ENCODE measurements around the gene LPCAT1. TPM values are rescaled to one million over a fixed set of nuclear protein-coding genes. Genes with fewer than 3 reads are reported as not detected.
A peak's percentile ranks its signal among the peaks of the same experiment; 100 is the strongest.

LPCAT1 gene
- total and polyA plus RNA-seq, 2 experiments from 2014 or later, result 44.1 to 56.0 TPM

DNA sequence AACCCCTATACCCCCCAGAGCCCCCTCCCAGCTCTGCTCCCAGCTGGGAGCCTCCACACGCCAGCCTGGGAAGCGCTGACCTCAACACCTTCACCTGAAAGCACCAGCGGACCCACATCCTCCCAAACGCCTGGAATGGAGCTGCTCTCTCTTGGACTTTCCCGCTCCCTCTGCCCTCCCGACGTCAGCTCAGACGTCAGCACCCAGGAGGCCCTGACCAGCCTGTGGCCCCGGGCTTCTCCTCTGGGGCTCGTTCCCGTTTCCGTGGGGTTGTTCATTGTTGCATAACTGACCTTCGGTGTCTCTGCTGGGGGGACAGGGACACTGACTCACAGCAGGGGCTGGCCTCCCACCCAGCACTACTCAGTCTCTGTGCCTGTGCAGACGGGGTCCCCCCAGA, 43.5 kb downstream of the LPCAT1 start:
- TF ChIP-seq EZH2phosphoT487 (IDR thresholded peaks at IDR 0.05; ENCODE audit: low read depth, severe bottlenecking, unreplicated experiment) (no peak), EZH2 (IDR thresholded peaks at IDR 0.05; ENCODE audit: borderline replicate concordance) (no peak)
- TF ChIP-seq, protein P1, sequence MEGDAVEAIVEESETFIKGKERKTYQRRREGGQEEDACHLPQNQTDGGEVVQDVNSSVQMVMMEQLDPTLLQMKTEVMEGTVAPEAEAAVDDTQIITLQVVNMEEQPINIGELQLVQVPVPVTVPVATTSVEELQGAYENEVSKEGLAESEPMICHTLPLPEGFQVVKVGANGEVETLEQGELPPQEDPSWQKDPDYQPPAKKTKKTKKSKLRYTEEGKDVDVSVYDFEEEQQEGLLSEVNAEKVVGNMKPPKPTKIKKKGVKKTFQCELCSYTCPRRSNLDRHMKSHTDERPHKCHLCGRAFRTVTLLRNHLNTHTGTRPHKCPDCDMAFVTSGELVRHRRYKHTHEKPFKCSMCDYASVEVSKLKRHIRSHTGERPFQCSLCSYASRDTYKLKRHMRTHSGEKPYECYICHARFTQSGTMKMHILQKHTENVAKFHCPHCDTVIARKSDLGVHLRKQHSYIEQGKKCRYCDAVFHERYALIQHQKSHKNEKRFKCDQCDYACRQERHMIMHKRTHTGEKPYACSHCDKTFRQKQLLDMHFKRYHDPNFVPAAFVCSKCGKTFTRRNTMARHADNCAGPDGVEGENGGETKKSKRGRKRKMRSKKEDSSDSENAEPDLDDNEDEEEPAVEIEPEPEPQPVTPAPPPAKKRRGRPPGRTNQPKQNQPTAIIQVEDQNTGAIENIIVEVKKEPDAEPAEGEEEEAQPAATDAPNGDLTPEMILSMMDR (IDR thresholded peaks at IDR 0.05; ENCODE audit: poor library complexity), result no peak
- 83% methylated on average over 14 of the region's 14 CpGs for WGBS (ENCODE audit: low lambda C conversion rate, missing lambda C conversion rate)
- Histone ChIP-seq H3K27ac (no peak overlapping the region), H3K4me1 (ENCODE audit: insufficient read depth) (no peaks in the 10 kb centered on the region), H3K27me3 (no peaks in the 10 kb centered on the region), H2AFZ (no peak overlapping the region), H3K36me3 (replicated peaks; ENCODE audit: insufficient read depth, low read depth) (no peaks in the 10 kb centered on the region), H3K9me2 (replicated peaks; ENCODE audit: insufficient read depth) (no peaks in the 10 kb centered on the region), H3K4me2 (no peak overlapping the region), H3K79me2 (no peaks in the 10 kb centered on the region), H3K9me3 (ENCODE audit: low read depth) (no peaks in the 10 kb centered on the region), H3K4me3 (no peak overlapping the region), H4K20me1 (ENCODE audit: insufficient read depth, poor library complexity, severe bottlenecking) (no peaks in the 10 kb centered on the region)
- no peak for DNase-seq (ENCODE audit: low spot score)

DNA sequence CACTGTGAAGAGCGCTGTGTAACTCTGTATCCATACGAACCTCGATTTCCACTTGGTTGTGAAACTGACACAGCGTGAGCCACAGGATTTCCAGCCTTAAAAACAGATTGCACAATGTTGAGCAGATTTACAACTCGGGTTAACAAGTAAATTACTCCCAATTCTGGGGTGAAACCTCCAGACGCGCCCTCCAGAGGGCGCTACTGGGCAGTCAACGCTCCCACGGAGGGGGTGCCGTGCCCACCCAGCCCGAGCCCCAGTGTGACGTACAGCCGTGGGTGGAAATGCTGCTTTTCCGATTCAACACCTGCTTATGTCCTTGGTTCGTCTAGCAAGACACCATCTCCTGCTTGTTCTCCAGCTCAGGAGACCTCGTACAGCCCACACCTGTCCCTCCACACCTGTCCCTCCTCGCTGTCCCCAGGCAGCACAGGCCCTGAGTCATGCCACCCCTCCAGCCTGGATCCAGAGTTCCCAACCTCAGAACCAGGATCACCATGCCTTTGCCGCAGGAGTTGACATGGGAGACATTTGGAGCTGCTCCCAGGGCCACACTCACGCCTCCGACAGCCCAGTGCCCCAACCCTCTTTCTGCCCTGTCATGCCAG, 44.1 kb downstream of the LPCAT1 start:
- H3K9me3 ChIP-seq (ENCODE audit: low read depth), result no peaks in the 10 kb centered on the region
- no peak overlapping the region for H3K27ac ChIP-seq

DNA sequence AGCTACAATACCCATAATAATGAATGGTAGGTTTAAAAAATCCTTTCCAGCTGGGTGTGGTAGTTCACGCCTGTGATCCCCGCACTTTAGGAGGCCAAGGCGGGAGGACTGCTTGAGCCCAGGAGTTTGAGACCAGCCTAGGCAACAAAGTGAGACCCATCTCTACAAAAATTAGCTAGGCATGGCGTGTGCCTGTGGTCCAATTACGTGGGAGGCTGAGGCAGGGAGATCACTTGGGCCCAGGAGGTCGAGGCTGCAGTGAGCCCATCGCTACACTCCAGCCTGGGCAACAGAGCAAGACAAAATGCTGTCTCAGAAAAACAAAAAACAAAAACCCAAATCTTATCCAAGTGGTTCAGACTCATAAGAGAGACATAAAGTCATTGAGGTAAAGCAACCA, 44.7 kb downstream of the LPCAT1 start:
- Histone ChIP-seq H3K36me3 (replicated peaks; ENCODE audit: insufficient read depth, low read depth) (no peaks in the 10 kb centered on the region), H3K79me2 (no peaks in the 10 kb centered on the region), H3K27ac (no peak overlapping the region), H3K9me2 (replicated peaks; ENCODE audit: insufficient read depth) (no peaks in the 10 kb centered on the region), H3K4me3 (no peak overlapping the region), H3K27me3 (no peaks in the 10 kb centered on the region), H3K4me1 (ENCODE audit: insufficient read depth) (no peaks in the 10 kb centered on the region), H4K20me1 (ENCODE audit: insufficient read depth, poor library complexity, severe bottlenecking) (no peaks in the 10 kb centered on the region), H3K9me3 (ENCODE audit: low read depth) (no peaks in the 10 kb centered on the region), H2AFZ (no peak overlapping the region), H3K4me2 (no peak overlapping the region)
- WGBS (ENCODE audit: low lambda C conversion rate, missing lambda C conversion rate), result 96% methylated on average over 7 of the region's 7 CpGs
- TF ChIP-seq, protein P1 (IDR thresholded peaks at IDR 0.05; ENCODE audit: poor library complexity), result no peak
- no peak for TF ChIP-seq EZH2 (IDR thresholded peaks at IDR 0.05; ENCODE audit: borderline replicate concordance)
- no peak for TF ChIP-seq EZH2phosphoT487 (IDR thresholded peaks at IDR 0.05; ENCODE audit: low read depth, severe bottlenecking, unreplicated experiment)
- DNase-seq (ENCODE audit: low spot score), result no peak

More for the DNA sequence above, 44.1 kb downstream of the LPCAT1 start:
- no peaks in the 10 kb centered on the region for H3K9me2 ChIP-seq (replicated peaks; ENCODE audit: insufficient read depth)
- H3K79me2 ChIP-seq, result no peaks in the 10 kb centered on the region
- no peaks in the 10 kb centered on the region for H4K20me1 ChIP-seq (ENCODE audit: insufficient read depth, poor library complexity, severe bottlenecking)
- H3K4me2 ChIP-seq, result no peak overlapping the region
- DNase-seq (ENCODE audit: low spot score), result peak; percentile 62
- H3K4me1 ChIP-seq (ENCODE audit: insufficient read depth), result no peaks in the 10 kb centered on the region
- H2AFZ ChIP-seq, result no peak overlapping the region
- no peaks in the 10 kb centered on the region for H3K36me3 ChIP-seq (replicated peaks; ENCODE audit: insufficient read depth, low read depth)
- H3K4me3 ChIP-seq, result no peak overlapping the region
- no peak for TF ChIP-seq EZH2phosphoT487 (IDR thresholded peaks at IDR 0.05; ENCODE audit: low read depth, severe bottlenecking, unreplicated experiment)
- TF ChIP-seq, protein P1 (IDR thresholded peaks at IDR 0.05; ENCODE audit: poor library complexity), result peak; percentile 66
- WGBS (ENCODE audit: low lambda C conversion rate, missing lambda C conversion rate), result 61% methylated on average over 21 of the region's 21 CpGs
- H3K27me3 ChIP-seq, result no peaks in the 10 kb centered on the region
